Measurements from ENCODE around the gene ADARB1. TPM values are rescaled to one million over a fixed set of nuclear protein-coding genes. Genes with fewer than 3 reads are reported as not detected.
A peak's percentile ranks its signal among the peaks of the same experiment; 100 is the strongest.

Gene ADARB1
- total RNA-seq, 1 donor from 2014 or later = 25.8 TPM

DNA sequence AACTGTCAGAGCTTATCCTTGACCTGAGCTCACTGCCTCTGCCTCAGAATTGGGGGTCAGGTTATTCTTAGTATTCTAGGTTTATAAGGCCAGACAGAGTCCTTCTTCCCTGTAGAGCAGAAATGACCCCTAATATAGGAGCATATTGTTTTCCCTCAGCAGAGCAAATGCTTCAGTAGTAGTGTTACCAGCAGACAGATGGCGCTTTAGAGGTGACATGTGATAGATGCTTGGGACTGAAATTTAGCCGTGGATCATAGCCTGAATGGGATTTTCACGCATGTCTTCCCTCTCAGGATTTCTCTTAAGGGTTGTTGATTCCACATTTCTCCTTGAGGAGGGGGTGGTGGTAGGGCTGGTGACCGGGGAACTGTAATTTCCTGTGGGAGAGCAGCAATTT, 24.5 kb downstream of the ADARB1 start:
- Histone ChIP-seq H2AFZ (ENCODE audit: low read depth, low read length) (no peak overlapping the region), H3K4me3 (ENCODE audit: insufficient read depth, low read depth, low read length) (no peak overlapping the region), H3K27me3 (ENCODE audit: insufficient read depth, low read length) (no peaks in the 10 kb centered on the region), H3K79me2 (ENCODE audit: insufficient read depth, low read length) (peaks cover 60% of the 10 kb centered on the region), H3K9ac (ENCODE audit: low read length) (no peak overlapping the region), H3K36me3 (ENCODE audit: insufficient read depth, low read length) (no peaks in the 10 kb centered on the region), H3K4me2 (ENCODE audit: low read length) (no peak overlapping the region), H4K20me1 (ENCODE audit: insufficient read depth, low read length) (peaks cover 44% of the 10 kb centered on the region), H3K9me3 (ENCODE audit: insufficient read depth, low read depth, low read length) (no peaks in the 10 kb centered on the region), H3K27ac (ENCODE audit: low read depth, low read length) (no peak overlapping the region), H3K4me1 (ENCODE audit: insufficient read depth, low read length) (peaks cover 3% of the 10 kb centered on the region)
- DNase-seq (ENCODE audit: low read depth) = no peak
- H3K27me3 Mint-ChIP-seq (ENCODE audit: low read depth, unreplicated experiment) = peaks cover 15% of the 10 kb centered on the region
- no peak overlapping the region for H3K27ac Mint-ChIP-seq (ENCODE audit: unreplicated experiment)
- H3K36me3 Mint-ChIP-seq (ENCODE audit: low read depth, unreplicated experiment) = peaks cover 8% of the 10 kb centered on the region
- no peak overlapping the region for H3K4me3 Mint-ChIP-seq (ENCODE audit: unreplicated experiment)
- TF ChIP-seq EZH2 (IDR thresholded peaks at IDR 0.05; ENCODE audit: insufficient read depth, low read length) = no peak
- TF ChIP-seq, protein P1, sequence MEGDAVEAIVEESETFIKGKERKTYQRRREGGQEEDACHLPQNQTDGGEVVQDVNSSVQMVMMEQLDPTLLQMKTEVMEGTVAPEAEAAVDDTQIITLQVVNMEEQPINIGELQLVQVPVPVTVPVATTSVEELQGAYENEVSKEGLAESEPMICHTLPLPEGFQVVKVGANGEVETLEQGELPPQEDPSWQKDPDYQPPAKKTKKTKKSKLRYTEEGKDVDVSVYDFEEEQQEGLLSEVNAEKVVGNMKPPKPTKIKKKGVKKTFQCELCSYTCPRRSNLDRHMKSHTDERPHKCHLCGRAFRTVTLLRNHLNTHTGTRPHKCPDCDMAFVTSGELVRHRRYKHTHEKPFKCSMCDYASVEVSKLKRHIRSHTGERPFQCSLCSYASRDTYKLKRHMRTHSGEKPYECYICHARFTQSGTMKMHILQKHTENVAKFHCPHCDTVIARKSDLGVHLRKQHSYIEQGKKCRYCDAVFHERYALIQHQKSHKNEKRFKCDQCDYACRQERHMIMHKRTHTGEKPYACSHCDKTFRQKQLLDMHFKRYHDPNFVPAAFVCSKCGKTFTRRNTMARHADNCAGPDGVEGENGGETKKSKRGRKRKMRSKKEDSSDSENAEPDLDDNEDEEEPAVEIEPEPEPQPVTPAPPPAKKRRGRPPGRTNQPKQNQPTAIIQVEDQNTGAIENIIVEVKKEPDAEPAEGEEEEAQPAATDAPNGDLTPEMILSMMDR (IDR thresholded peaks at IDR 0.05; ENCODE audit: insufficient read depth, low read depth, low read length) = peak; percentile 40
- no peaks in the 10 kb centered on the region for H3K9me3 Mint-ChIP-seq (ENCODE audit: unreplicated experiment)
- no peak for FAIRE-seq
- peaks cover 5% of the 10 kb centered on the region for H3K4me1 Mint-ChIP-seq (ENCODE audit: low read depth, unreplicated experiment)

DNA sequence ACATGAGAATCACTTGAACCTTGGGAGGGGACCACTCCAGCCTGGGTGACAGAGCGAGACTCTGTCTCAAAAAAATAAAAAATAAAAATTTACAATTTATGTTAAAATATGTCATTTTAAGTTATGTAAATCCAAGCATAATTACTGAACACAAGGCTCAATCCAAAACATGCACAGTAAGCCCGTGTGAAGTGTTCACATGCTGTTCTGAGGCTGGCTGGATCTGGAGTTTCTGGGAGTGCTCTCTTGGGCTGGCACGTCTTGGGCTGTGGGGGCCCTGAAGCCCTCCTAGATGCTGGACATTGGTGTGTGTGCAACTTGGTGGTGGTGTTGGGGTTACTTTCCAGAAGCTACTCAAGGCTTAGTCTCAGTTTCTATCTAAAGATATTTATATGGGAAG, 25.2 kb downstream of the ADARB1 start:
- Histone ChIP-seq H3K27ac (ENCODE audit: low read depth, low read length) (no peak overlapping the region), H4K20me1 (ENCODE audit: insufficient read depth, low read length) (peaks cover 38% of the 10 kb centered on the region), H3K27me3 (ENCODE audit: insufficient read depth, low read length) (no peaks in the 10 kb centered on the region), H3K79me2 (ENCODE audit: insufficient read depth, low read length) (peaks cover 61% of the 10 kb centered on the region), H2AFZ (ENCODE audit: low read depth, low read length) (no peak overlapping the region), H3K9me3 (ENCODE audit: insufficient read depth, low read depth, low read length) (no peaks in the 10 kb centered on the region), H3K4me1 (ENCODE audit: insufficient read depth, low read length) (peaks cover 3% of the 10 kb centered on the region), H3K4me3 (ENCODE audit: insufficient read depth, low read depth, low read length) (no peak overlapping the region), H3K9ac (ENCODE audit: low read length) (no peak overlapping the region), H3K36me3 (ENCODE audit: insufficient read depth, low read length) (no peaks in the 10 kb centered on the region), H3K4me2 (ENCODE audit: low read length) (no peak overlapping the region)
- Mint-ChIP-seq H3K4me1 (ENCODE audit: low read depth, unreplicated experiment) (peaks cover 5% of the 10 kb centered on the region), H3K9me3 (ENCODE audit: unreplicated experiment) (no peaks in the 10 kb centered on the region), H3K36me3 (ENCODE audit: low read depth, unreplicated experiment) (peaks cover 8% of the 10 kb centered on the region), H3K4me3 (ENCODE audit: unreplicated experiment) (no peak overlapping the region), H3K27me3 (ENCODE audit: low read depth, unreplicated experiment) (peaks cover 15% of the 10 kb centered on the region), H3K27ac (ENCODE audit: unreplicated experiment) (no peak overlapping the region)
- FAIRE-seq (no peak), DNase-seq (ENCODE audit: low read depth) (no peak)
- TF ChIP-seq, protein P1 (IDR thresholded peaks at IDR 0.05; ENCODE audit: insufficient read depth, low read depth, low read length) = no peak
- TF ChIP-seq EZH2 (IDR thresholded peaks at IDR 0.05; ENCODE audit: insufficient read depth, low read length) = no peak

DNA sequence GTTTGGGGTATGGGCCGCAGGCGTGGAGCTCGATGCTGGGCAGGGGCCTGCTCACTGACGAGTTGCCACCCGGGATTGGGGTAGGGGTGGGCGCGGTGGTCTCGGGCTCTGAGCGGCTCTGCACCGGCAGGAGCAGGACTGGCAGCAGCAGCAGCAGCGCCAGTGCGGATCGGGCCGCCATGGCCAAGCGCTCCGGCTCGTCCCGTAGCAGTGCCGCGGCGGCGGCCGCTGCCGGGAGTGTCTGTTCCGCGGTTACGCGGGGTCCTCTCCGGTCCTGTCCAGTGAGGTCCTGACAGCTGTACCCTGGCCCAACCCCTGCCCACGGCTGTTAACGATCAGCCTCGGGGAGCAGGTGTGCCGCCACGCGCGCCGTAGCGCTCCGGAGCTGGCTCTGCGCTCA, 26.5 kb downstream of the ADARB1 start:
- peaks cover 3% of the 10 kb centered on the region for H3K4me1 ChIP-seq (ENCODE audit: insufficient read depth, low read length)
- DNase-seq (ENCODE audit: low read depth) (no peak), FAIRE-seq (no peak)
- H3K9ac ChIP-seq (ENCODE audit: low read length) = no peak overlapping the region
- no peaks in the 10 kb centered on the region for H3K9me3 Mint-ChIP-seq (ENCODE audit: unreplicated experiment)
- no peak overlapping the region for H3K27ac ChIP-seq (ENCODE audit: low read depth, low read length)
- peaks cover 8% of the 10 kb centered on the region for H3K36me3 Mint-ChIP-seq (ENCODE audit: low read depth, unreplicated experiment)
- no peaks in the 10 kb centered on the region for H3K36me3 ChIP-seq (ENCODE audit: insufficient read depth, low read length)
- H3K9me3 ChIP-seq (ENCODE audit: insufficient read depth, low read depth, low read length) = no peaks in the 10 kb centered on the region
- TF ChIP-seq, protein P1 (IDR thresholded peaks at IDR 0.05; ENCODE audit: insufficient read depth, low read depth, low read length) = no peak
- TF ChIP-seq EZH2 (IDR thresholded peaks at IDR 0.05; ENCODE audit: insufficient read depth, low read length) = no peak
- H3K4me3 ChIP-seq (ENCODE audit: insufficient read depth, low read depth, low read length) = no peak overlapping the region
- H3K79me2 ChIP-seq (ENCODE audit: insufficient read depth, low read length) = peaks cover 54% of the 10 kb centered on the region
- H3K4me1 Mint-ChIP-seq (ENCODE audit: low read depth, unreplicated experiment) = peaks cover 12% of the 10 kb centered on the region
- no peak overlapping the region for H2AFZ ChIP-seq (ENCODE audit: low read depth, low read length)
- peaks cover 29% of the 10 kb centered on the region for H4K20me1 ChIP-seq (ENCODE audit: insufficient read depth, low read length)
- no peak overlapping the region for H3K4me2 ChIP-seq (ENCODE audit: low read length)
- H3K27me3 ChIP-seq (ENCODE audit: insufficient read depth, low read length) = no peaks in the 10 kb centered on the region
- H3K27ac Mint-ChIP-seq (ENCODE audit: unreplicated experiment) = no peak overlapping the region
- H3K4me3 Mint-ChIP-seq (ENCODE audit: unreplicated experiment) = no peak overlapping the region
- peaks cover 9% of the 10 kb centered on the region for H3K27me3 Mint-ChIP-seq (ENCODE audit: low read depth, unreplicated experiment)

Measured in astrocyte (in vitro differentiated cells and primary cell).